Inflammatory macrophage (primary cell): ENCODE data around the gene MXRA7.

Experiments used
- DNase-seq, 2 donors: peaks; one replicate each; pipeline ENCODE4 v3.0.0-alpha.2; 2020 to 2022

The MXRA7 gene

GRCh38 chr17:76696763-76697701 lies 13.7 kb downstream of the MXRA7 start:
- DNase-seq = no peak

DNA sequence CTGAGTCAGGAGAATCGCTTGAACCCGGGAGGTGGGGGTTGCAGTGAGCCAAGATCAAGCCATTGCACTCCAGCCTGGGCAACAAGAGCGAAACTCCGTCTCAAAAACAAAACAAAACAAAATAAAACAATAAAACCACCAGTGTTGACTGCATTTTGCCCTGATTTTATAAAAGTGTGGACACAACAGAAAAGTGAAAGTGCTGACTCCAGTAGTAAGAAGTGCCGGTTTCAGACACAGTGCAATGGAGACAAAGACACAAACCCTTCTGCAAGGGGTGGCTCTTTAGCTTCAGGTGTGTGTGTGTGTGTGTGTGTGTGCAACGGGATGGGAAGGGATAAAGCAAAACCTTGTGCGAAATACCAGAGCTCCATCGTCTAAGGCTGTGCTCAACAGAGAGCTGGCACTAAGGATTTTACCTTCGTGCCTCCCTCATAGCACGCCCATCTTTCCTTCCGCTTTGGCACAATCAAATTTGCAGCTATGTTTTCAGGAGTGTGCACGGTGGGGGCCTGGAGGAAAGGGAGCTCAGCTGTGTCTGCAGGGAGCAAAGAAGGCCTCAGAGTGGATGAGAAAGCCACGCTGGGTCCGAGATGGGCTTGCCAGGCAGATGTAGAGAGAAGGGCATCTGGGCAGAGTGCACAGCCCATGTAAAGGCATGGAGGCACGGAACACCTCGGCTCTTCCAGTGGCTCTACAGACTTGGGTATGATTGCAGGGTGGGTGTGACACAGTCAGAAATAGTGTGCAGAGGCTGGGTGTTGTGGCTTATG lies 15.5 kb downstream of the MXRA7 start:
- no peak for DNase-seq

- DNase-seq = no peak
These were observed 19.2 kb downstream of the MXRA7 start for GRCh38 chr17:76691379-76692191.

DNA sequence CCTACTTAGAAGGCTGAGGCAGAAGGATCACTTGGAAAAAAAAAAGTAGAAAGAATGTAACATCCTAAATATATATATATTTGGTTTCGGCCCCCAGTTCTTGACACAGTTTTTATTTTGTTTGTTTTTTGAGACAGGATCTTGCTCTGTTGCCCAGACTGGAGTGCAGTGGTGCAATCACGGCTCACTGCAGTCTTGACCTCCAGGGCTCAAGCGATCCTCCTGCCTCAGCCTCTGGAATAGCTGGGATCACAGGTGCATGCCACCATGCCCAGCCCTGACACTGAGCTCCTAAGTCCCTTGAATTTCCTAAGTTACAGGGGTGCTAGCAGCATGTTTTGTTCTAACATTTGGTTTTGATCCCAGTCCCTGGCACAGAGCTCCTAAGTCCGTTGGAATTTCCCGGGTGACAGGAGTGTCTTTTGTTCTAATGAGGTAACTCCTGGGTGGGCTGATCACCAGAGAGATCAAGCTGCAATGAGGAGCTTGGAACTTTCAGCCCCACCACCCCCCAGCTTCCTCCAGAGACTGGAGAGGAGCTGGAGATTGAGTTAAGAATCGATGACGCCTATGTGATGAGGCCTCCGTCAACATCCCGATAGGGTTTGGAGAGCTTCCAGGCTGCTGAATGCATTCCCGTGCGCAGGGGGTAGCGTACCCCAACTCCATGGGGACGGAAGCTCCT lies 20.0 kb downstream of the MXRA7 start:
- DNase-seq = no peak

DNA sequence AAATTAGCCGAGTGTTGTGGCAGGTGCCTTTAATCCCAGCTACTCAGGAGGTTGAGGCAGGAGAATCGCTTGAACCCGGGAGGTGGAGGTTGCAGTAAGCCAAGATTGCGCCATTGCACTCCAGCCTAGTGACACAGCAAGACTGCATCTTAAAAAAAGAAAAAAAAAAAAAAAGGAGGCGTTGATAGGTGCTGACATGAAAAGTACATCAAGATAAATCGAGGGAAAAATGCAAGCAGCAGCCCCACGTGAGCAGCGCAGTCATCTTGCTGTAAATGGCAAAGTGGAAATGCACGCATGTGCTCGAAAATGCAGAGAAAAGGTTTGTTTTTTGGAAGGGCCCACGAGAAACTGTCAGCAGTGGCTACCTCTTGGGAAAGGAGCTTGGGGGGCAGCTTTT lies 20.9 kb downstream of the MXRA7 start:
- DNase-seq = no peak

DNA sequence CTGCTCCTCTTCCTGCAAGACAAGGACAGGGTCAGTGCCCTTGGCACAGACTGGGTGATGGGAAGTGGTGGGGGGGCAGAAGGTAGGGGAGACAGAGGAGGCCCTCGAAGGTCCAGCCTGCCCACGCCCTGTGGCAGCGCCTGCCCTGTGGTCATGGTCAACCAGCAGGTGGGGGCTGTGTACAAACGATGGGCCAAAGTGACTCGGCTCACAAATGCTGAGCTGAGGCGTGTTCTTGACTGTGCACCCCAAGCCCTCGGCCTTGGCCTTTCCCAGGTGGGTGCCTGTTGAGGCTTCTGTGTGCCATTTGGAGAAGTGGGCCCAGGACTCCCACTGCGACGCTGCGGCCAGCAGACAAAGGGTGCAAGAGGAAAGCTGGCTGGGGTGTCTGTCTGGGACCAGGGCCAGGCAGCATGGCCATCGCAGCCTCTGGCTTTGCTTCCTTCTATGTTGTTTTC lies 22.6 kb downstream of the MXRA7 start:
- no peak for DNase-seq

DNA sequence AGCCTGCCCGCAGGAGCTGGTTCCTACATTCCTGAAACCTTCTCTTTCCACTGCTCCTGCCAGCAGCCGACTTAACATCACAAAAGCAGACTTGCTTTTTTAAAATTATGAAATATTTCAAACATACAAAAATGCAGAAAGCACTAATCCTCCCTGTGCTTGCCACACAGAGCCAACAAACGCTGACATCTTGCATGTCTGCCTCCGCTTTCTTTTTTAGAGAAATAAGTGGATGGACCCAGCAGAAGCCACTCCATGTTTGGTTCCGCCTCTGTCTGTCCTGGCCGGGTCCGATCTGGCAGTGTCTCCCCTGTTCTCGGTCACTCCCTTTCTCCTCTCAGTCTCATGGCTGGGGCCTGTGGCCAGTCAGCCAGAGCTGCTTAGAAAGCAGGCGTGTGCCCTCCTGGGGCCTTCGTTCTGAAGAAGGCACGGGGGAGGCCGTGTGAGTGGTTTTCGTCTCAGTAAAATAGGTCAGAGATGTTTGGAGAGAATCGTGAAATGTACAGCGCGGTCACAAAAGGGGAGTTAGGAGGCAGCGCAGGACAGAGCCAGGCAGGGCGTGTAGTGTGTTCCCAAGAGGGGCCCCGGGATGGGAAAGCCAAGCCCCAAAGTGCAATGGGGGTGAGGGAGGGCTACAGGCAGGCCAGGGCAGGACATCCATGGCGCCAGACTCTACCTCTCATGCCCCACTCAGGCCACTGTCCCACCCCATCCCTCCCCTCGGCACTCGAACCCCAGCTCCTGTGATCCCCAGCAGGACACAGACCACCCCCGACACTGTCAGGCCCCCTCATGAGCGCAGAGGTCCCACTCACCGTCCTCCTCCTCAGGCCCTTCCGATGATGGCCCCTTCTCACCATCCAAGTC lies 23.2 kb downstream of the MXRA7 start:
- DNase-seq = no peak

- DNase-seq = no peak
These were observed 24.0 kb downstream of the MXRA7 start for GRCh38 chr17:76686538-76687297.

- DNase-seq = no peak
These were observed 24.9 kb downstream of the MXRA7 start for GRCh38 chr17:76685846-76686245.

- no peak for DNase-seq
These were observed 25.4 kb downstream of the MXRA7 start for GRCh38 chr17:76685366-76685765.

DNA sequence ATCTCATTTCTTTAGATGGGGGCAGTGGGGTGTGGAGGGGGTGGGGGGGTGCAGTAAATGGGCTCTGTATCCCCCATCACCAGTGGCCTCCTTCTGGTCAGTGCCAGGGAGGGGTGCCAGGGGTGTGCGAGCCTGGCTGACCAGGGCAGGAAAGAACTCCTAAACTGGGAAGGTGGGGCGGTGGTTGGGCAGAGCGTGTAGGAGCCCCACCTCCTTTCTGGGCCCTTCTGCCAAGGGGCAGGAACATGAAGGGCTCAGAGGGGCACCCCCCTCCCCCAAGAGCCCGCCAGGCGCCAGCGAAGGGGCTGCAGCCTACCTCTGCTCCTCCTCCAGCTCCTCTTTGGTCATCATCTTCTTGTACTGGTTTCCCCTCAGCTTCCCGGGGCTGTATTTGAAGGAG lies 26.0 kb downstream of the MXRA7 start:
- DNase-seq = no peak

GRCh38 chr17:76683921-76684745 lies 26.6 kb downstream of the MXRA7 start:
- no peak for DNase-seq

- DNase-seq = no peak
These were observed 27.6 kb downstream of the MXRA7 start for GRCh38 chr17:76683011-76683755.

DNA sequence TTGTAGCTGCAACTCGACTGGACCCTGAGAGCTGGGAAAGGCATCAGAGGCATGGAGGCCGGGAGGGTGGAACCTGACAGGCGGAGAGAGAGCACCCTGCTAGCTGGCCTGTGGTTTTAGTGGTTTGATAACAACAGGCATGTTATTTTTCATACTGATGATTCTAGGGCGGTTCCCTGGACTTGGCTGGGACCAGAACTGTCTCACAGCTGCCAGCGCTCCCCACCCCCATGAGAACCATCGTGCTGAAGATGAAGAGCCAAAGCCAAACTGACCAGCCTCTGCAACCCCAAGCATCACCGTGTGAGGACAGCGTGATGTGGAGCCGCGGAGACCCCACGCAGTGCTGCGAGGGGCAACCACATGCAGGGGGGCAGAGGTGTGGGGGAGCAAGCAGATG lies 28.5 kb downstream of the MXRA7 start:
- DNase-seq = no peak

- peak; percentile 45 to 63 for DNase-seq
These were observed 29.3 kb downstream of the MXRA7 start for GRCh38 chr17:76681222-76682137.

DNA sequence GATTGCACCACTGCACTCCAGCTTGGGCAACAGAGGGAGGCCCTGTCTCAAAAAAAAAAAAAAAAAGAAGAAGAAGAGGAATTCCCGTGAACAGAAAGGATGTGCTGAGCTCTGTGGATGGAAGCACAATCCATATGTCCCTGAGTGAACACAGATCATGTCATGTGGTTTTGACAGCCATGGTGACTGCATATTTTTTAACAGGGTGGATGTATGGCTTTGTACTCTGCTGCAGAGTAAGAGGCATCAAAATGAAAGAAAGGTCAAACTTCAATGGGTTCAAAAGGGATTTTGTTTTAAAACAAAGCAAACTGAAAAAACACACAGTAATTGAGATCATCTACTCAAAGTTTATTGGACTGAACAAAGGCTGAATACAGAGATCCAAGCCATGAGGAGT lies 31.5 kb downstream of the MXRA7 start:
- DNase-seq = peak; percentile 17 to 41

GRCh38 chr17:76678330-76678729 lies 32.4 kb downstream of the MXRA7 start:
- DNase-seq = no peak

GRCh38 chr17:76677406-76677805 lies 33.4 kb downstream of the MXRA7 start:
- no peak for DNase-seq
